T-helper 17 cell (primary cell): ENCODE results near the gene NKX1-1. TPM values are rescaled to one million over a fixed set of nuclear protein-coding genes. Genes with fewer than 3 reads are reported as not detected.

Experiments used
- ATAC-seq: fragments of 150-1000 bp; cut with Tn5 transposase; 2 replicates; pipeline ENCODE4 v1.10.0; 2021; ENCODE audit warnings: mild to moderate bottlenecking, moderate library complexity
- DNase-seq, 3 donors: peaks; one replicate each; pipeline versions ENCODE4 v3.0.0 to v3.0.0-alpha.2; 2020 to 2021
- H3K9me3 ChIP-seq: one replicate; pipeline ENCODE4 v1.7.0; 2013; ENCODE audit warnings: low read length, mild to moderate bottlenecking; ENCODE audit not compliant: control insufficient read depth, poor library complexity, severe bottlenecking
- H3K27ac Mint-ChIP-seq: one replicate; pipeline ENCODE4 v1.8.0; 2022; ENCODE audit warnings: mild to moderate bottlenecking, moderate library complexity, mixed read lengths
- H3K27me3 Mint-ChIP-seq: one replicate; pipeline ENCODE4 v1.8.0; 2022; ENCODE audit warnings: mixed read lengths
- H3K36me3 Mint-ChIP-seq: one replicate; pipeline ENCODE4 v1.8.0; 2022; ENCODE audit warnings: low read depth, mixed read lengths
- H3K4me1 Mint-ChIP-seq: one replicate; pipeline ENCODE4 v1.8.0; 2022; ENCODE audit warnings: mild to moderate bottlenecking, mixed read lengths
- H3K4me3 Mint-ChIP-seq: one replicate; pipeline ENCODE4 v1.8.0; 2022; ENCODE audit warnings: mild to moderate bottlenecking, moderate library complexity, mixed read lengths
- total RNA-seq, 4 donors: library from RNA in 2 of 4; stranded (reverse) in 2 of 4; gene quantifications; one replicate each; pipeline ENCODE4 v1.2.3 and lab custom pipeline; 2022 to 2026

Gene NKX1-1
- total RNA-seq, 2 donors from 2014 or later, result not detected

DNA sequence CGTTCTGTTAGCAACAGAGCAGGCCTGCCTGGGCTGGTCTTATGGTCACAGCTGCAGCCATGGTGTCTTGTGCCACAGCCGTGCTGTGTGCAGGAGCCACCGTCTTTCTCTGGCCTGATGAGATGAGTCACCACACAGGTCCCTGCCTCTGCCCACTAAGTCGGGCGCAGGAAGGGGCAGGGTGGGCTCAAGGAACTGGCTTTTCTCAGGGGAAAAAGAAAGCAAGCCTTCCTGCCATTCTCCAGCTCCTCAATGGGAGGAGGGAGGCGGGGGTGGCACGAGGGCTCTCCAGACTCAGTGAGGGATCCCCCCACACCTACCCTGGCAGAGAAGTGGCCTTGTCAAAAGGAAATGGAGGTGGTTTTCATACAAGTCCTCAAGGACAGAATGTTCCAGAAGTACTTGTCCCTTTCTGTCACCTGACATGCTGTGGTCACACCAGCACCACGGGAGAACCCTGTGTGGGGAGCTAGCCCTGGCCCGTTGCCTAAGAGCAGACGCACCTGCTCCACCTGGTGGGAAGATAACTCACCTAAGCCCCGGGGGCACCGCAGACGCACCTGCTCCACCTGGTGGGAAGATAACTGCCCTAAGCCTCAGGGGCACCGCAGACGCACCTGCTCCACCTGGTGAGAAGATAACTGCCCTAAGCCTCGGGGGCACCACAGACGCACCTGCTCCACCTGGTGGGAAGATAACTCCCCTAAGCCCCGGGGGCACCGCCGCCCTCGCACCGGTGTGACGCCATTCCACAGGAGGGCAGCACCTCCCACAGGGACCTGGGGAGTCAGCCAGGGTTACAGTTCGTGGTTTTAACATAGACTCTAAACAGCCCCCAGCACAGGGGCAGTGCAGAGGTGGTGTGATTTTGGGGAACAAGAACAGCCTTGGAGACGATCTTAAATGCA lies 40.7 kb downstream of the NKX1-1 start:
- H3K36me3 Mint-ChIP-seq, result no peaks in the 10 kb centered on the region
- ATAC-seq, result no peak
- no peaks in the 10 kb centered on the region for H3K9me3 ChIP-seq
- H3K27ac Mint-ChIP-seq, result no peak overlapping the region
- H3K4me1 Mint-ChIP-seq, result no peaks in the 10 kb centered on the region
- no peak overlapping the region for H3K4me3 Mint-ChIP-seq
- no peaks in the 10 kb centered on the region for H3K27me3 Mint-ChIP-seq
- DNase-seq, result no peak

DNA sequence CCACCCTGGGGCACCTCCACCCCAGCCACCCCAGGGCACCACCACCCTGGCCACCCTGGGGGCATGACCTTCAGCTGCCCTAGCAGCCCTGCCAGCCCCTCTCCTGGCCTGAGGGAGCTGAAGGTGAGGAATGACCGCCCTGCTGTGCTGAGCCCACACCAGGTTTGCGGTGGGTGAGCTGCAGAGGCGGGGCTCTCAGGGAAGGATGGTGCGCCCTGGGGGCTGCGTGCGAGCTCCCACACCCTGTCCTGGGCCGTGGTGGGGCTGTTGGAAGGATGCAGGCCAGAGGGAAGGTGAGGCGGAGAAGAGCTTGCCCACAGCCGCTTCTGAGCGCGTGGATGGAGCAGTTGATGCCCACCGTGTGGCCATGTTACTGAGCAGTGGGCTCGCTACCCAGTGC lies 41.5 kb downstream of the NKX1-1 start:
- Mint-ChIP-seq H3K4me3 (no peak overlapping the region), H3K27ac (no peak overlapping the region), H3K4me1 (no peaks in the 10 kb centered on the region), H3K36me3 (no peaks in the 10 kb centered on the region), H3K27me3 (no peaks in the 10 kb centered on the region)
- ATAC-seq (no peak), DNase-seq (no peak)
- no peaks in the 10 kb centered on the region for H3K9me3 ChIP-seq

DNA sequence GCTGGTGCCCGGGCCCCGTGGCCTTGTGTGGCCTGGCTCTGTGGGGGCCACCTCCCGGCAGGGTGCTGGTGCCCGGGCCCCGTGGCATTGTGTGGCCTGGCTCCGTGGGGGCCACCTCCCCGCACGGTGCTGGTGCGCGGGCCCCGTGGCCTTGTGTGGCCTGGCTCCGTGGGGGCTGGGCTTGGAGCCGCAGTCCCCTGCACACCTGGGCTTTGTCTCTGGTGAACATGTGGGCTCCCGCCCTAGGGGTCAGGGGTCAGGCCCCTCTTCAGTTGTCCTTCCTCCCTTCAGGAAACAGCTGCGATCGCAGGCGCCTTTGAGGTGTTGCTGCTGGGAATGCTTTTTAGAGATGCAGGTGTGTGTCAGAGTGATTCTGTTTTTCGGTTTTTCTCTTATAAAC lies 42.0 kb downstream of the NKX1-1 start:
- Mint-ChIP-seq H3K27ac (no peak overlapping the region), H3K36me3 (no peaks in the 10 kb centered on the region), H3K4me1 (no peaks in the 10 kb centered on the region), H3K4me3 (no peak overlapping the region), H3K27me3 (no peaks in the 10 kb centered on the region)
- DNase-seq, result no peak
- no peaks in the 10 kb centered on the region for H3K9me3 ChIP-seq
- no peak for ATAC-seq

DNA sequence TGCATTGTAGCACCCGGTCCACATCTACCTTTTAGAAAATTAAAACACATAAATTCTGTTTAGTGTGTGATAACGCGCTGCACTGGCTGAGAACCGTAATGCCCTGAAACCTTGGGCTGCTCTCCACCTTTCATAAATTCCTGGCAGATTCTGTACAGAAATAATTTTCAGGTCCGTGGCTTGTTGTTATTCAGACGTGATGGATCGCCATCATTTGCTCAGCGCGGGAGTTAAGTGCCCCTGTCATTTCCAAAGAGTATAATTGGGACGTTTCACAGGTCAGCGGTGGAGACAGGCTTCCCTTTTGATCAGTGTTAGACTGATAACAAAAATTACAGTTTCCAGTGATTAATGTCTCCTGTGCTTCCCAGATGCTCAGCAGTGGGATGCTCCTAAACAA lies 42.7 kb downstream of the NKX1-1 start:
- no peaks in the 10 kb centered on the region for H3K9me3 ChIP-seq
- Mint-ChIP-seq H3K4me3 (no peak overlapping the region), H3K27ac (no peak overlapping the region), H3K36me3 (no peaks in the 10 kb centered on the region), H3K4me1 (no peaks in the 10 kb centered on the region), H3K27me3 (no peaks in the 10 kb centered on the region)
- ATAC-seq, result no peak
- DNase-seq, result no peak

DNA sequence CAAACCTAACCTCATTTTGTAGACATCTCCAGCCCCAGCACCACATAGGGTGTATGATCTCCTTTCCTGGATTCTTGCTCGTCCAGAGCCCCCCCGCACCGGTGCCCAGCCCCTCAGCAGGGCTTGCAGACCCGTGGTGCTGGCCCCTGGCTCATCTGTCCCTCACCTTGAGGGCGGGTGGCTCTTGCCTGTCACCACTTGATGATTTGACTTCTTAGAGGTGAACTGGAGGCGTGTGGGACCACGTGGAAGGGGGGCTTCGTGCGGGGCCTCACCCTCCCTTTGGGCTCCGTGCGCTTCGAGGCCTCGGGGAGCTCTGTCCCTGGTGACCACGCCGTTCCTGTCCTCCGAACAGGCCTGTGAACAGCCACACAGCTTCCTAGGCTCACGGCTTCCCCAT lies 43.7 kb downstream of the NKX1-1 start:
- H3K9me3 ChIP-seq, result no peaks in the 10 kb centered on the region
- Mint-ChIP-seq H3K36me3 (no peaks in the 10 kb centered on the region), H3K4me1 (no peaks in the 10 kb centered on the region), H3K27me3 (no peaks in the 10 kb centered on the region), H3K27ac (no peak overlapping the region), H3K4me3 (no peak overlapping the region)
- ATAC-seq, result no peak
- DNase-seq, result no peak

DNA sequence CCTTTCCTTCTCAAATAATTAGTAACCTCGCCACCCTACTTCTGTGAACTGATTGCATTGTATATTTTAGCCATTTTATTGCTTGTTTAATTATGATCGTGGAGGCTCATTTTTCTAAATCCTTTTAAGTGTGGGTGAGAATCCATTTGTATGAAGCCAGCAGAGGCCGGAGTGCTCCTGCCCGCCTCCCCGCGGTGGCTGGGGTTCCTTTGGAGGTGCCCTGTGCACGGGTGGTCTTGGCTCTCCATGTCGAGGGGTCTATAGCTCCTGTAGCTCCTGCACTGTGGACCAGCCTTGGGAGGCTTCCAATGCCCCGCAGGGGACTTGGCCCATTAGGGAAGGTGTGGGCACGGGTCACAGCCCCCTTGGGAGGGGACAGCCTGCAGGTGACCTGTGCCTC lies 44.2 kb downstream of the NKX1-1 start:
- Mint-ChIP-seq H3K4me1 (no peaks in the 10 kb centered on the region), H3K27me3 (no peaks in the 10 kb centered on the region), H3K27ac (no peak overlapping the region), H3K4me3 (no peak overlapping the region), H3K36me3 (no peaks in the 10 kb centered on the region)
- no peak for ATAC-seq
- H3K9me3 ChIP-seq, result no peaks in the 10 kb centered on the region
- DNase-seq, result no peak

DNA sequence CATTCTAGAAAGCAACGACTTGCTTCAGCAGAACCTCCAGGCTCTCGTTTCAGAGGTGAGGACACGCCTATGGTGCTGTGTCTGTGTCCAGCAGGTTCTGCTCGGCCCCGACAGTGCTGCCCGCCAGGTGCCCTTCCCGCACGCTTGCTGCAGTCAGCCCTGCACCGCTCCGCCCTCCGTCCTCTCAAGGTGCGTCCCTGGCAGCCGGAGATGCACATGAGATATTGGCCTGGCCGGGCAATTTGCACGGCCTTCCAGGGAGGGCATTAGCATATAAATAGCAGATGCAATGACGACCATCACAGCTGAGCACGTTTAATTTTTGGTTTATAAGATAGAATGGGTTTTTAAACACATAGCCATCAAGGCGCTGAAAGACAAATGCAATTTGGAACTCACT lies 44.8 kb downstream of the NKX1-1 start:
- no peaks in the 10 kb centered on the region for H3K36me3 Mint-ChIP-seq
- H3K4me1 Mint-ChIP-seq, result no peaks in the 10 kb centered on the region
- DNase-seq (no peak), ATAC-seq (no peak)
- H3K4me3 Mint-ChIP-seq, result no peak overlapping the region
- no peak overlapping the region for H3K27ac Mint-ChIP-seq
- no peaks in the 10 kb centered on the region for H3K9me3 ChIP-seq
- no peaks in the 10 kb centered on the region for H3K27me3 Mint-ChIP-seq

DNA sequence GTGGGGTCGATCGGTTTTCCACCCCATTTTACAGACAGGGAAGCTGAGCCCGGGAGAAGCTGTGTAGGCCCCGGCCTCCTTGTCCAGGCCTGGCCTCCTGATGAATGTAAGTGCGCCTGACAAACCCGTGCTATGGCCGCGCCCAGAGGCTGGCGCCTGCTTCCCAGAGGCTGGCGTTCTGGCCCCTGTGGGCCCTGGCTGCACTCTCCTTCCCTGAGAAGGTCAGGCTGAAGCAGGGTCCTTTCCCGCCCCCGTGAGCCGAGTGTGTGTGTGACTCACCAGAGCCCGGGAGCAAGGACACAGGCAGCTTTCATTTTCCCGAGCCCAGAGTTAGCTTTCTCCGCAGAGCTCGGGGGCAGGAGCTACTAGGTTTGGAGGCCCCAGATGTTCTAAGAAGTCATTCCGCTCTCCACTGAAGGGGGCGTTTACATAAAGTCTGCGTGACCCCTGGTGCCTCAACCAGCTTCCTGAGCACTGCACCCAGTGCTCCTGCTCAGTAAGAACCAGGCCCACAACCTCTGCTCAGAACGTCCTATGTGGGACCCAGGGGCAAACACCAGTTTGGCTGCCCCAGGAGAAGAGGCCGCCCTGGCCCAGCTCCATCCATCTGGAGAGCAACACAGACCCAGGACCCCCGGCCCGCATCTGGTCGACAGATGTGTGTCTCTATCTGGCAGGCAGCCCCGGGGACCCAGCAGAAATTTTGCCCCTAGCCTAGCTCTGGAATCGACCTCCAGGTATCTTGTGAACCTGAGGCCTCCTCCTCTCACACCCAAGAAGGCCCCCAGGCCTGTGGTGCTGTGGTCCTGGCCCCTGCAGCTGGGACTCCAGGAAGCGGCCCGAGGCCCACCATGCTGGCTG lies 45.6 kb downstream of the NKX1-1 start:
- Mint-ChIP-seq H3K27me3 (no peaks in the 10 kb centered on the region), H3K4me1 (peaks cover 2% of the 10 kb centered on the region), H3K4me3 (no peak overlapping the region), H3K27ac (no peak overlapping the region), H3K36me3 (no peaks in the 10 kb centered on the region)
- DNase-seq, result no peak
- ATAC-seq, result no peak
- H3K9me3 ChIP-seq, result no peaks in the 10 kb centered on the region

DNA sequence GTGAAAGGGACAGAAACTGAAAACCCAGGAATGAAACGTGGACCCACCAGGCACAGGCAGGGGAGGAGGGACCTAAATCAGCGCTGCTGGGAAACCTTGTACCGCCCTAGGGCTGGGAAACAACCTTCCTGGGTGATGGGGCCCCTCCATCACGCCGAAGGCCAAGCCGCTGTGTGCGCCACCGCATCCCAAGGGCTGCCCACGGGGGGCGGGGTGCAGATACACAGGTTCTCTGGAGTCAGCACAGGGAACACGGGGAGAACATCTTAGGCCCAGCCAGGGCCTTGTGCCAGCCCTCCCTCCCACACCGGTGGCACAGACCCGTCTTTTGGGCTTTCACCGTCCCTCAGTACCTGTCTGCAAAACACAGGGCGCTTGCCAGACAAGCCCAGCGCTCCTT lies 46.3 kb downstream of the NKX1-1 start:
- H3K4me1 Mint-ChIP-seq, result peaks cover 2% of the 10 kb centered on the region
- H3K27me3 Mint-ChIP-seq, result no peaks in the 10 kb centered on the region
- DNase-seq (no peak), ATAC-seq (no peak)
- no peak overlapping the region for H3K27ac Mint-ChIP-seq
- H3K36me3 Mint-ChIP-seq, result no peaks in the 10 kb centered on the region
- H3K4me3 Mint-ChIP-seq, result no peak overlapping the region
- H3K9me3 ChIP-seq, result no peaks in the 10 kb centered on the region

DNA sequence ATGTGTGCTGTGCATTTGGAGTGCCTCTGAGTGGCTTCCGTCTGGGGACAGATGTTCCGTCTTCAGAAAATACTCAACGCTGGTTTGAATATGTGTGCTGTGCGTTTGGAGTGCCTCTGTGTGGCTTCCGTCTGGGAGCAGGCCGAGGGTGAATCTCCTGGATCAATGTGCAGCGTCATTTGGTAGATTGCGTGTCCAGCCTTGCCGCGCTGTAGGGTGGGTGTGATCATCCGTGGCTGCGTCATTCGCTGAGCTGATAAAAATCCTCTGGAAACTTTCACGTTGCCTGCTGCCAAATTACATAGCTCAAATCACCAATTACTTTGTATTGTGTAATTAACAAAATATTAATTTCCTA lies 47.1 kb downstream of the NKX1-1 start:
- Mint-ChIP-seq H3K27ac (no peak overlapping the region), H3K4me1 (peaks cover 2% of the 10 kb centered on the region), H3K27me3 (no peaks in the 10 kb centered on the region), H3K36me3 (no peaks in the 10 kb centered on the region), H3K4me3 (no peak overlapping the region)
- ATAC-seq, result no peak
- no peaks in the 10 kb centered on the region for H3K9me3 ChIP-seq
- DNase-seq, result no peak

DNA sequence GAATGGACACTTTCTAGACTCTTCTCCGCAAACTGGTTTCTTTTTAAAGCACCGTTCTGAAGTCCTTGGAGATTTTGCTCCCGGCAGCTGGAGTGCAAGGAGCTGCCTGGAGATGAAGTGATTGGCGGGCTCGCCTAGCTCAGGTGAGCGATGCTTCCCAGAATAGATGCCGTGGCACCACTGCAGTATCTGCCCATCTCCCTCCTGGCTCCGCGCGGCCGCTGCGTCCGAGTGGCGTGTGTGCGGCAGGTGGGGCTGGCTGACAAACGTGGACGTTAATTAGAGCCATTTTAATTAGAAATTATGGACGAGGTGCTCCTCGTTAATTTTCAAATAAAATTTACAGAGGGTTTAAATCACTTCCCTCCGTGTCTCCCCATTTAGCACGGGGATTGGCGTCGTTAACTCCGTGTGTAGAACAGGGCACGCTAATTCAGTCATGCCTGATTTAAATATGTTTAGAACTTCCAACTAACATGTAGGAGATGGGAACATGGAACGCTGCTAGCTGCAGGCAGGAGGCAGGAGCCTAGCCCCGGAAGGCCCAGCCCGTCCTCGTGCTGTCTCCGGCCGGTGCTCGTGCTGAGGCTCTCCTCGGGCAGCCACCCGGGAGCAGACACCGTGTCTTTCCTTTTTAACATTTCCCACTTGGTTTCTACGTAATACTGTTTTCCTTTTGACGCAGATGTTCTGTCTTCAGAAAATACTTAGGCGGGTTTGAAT lies 47.7 kb downstream of the NKX1-1 start:
- ATAC-seq, result no peak

DNA sequence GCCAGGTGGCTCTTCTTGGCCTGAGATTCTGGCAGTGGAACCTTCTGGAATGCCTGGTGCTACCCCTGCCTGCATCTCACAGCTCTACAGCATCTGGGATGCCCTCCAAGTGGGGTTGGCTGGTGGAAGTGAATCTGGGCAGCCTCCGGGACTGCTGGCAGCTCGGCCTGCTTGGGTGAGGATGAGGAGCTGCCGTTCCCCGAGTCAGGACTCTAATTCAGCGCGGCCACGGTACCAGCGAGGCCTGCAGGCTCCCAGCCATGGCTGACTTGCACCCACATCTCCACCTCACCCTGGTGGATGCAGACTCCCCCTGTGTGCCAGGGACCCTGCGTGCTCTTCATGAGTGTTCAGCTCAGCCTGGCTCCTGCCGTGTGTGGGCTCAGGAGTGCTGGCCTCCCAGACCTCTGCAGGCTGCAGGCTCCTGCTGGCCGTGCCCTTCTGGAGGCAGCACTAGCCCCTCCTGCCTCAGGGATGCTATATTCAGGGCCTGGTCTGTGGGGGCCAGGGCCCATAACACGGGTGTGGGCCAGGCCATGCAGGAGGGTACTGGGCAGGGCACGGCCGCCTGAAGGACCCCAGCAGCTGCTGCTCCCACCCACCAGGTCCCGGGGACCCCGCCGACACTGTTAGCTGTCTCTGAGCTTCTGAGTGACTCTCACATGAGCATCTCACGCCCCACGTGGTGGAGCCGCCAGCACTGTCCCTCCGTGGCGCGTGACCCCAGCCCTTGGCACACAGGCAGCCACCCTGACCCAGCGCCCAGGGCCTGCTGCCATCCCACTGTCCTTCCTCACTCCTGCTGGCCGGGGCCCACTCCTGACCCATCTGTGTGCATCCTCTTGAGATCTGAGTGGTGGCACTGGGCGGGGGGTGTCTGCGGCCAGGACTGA lies 48.6 kb downstream of the NKX1-1 start:
- H3K9me3 ChIP-seq, result no peaks in the 10 kb centered on the region
- DNase-seq, result no peak
- Mint-ChIP-seq H3K27me3 (no peaks in the 10 kb centered on the region), H3K36me3 (no peaks in the 10 kb centered on the region), H3K4me1 (peaks cover 2% of the 10 kb centered on the region), H3K27ac (no peak overlapping the region), H3K4me3 (no peak overlapping the region)
- no peak for ATAC-seq

More for the DNA sequence above, 47.7 kb downstream of the NKX1-1 start:
- Mint-ChIP-seq H3K27me3 (no peaks in the 10 kb centered on the region), H3K4me3 (no peak overlapping the region), H3K4me1 (peaks cover 2% of the 10 kb centered on the region), H3K27ac (no peak overlapping the region), H3K36me3 (no peaks in the 10 kb centered on the region)
- DNase-seq, result no peak
- H3K9me3 ChIP-seq, result no peaks in the 10 kb centered on the region
